ENCODE results near the gene XXYLT1.

Gene XXYLT1

GRCh38 chr3:195178124-195178910 lies 92.6 kb downstream of the XXYLT1 start:
- no peak for TF ChIP-seq EZH2phosphoT487 (conservative IDR thresholded peaks at IDR 0.05; ENCODE audit: low read length)
- no peak for TF ChIP-seq CTCF (IDR thresholded peaks at IDR 0.05; ENCODE audit: insufficient read depth, low read length, poor library complexity, severe bottlenecking)
- Histone ChIP-seq H3K4me3 (ENCODE audit: insufficient read depth, low read length, poor library complexity, severe bottlenecking) (no peak overlapping the region), H2AFZ (ENCODE audit: low read depth, low read length, severe bottlenecking) (no peak overlapping the region), H4K20me1 (ENCODE audit: low read depth, low read length) (0 out of 2 replicates have a peak, but pooled peaks cover 8% of the 10 kb centered on the region), H3K27ac (ENCODE audit: low read depth, low read length) (no peak overlapping the region), H3K27me3 (ENCODE audit: low read length) (no peaks in the 10 kb centered on the region), H3K9me2 (replicated peaks; ENCODE audit: insufficient read depth, low read length) (no peaks in the 10 kb centered on the region), H3F3A (ENCODE audit: insufficient read depth) (no peaks in the 10 kb centered on the region), H3K36me3 (ENCODE audit: low read length) (no peaks in the 10 kb centered on the region), H3K9me3 (ENCODE audit: insufficient read depth, low read length) (no peaks in the 10 kb centered on the region), H3K9ac (ENCODE audit: low read length) (no peak overlapping the region), H3K79me2 (ENCODE audit: insufficient read depth, low read length) (no peaks in the 10 kb centered on the region), H3K4me2 (ENCODE audit: low read depth, low read length, poor library complexity, severe bottlenecking) (no peak overlapping the region)

GRCh38 chr3:195177422-195178123 lies 93.4 kb downstream of the XXYLT1 start:
- no peak for TF ChIP-seq CTCF (IDR thresholded peaks at IDR 0.05; ENCODE audit: insufficient read depth, low read length, poor library complexity, severe bottlenecking)
- no peak for TF ChIP-seq EZH2phosphoT487 (conservative IDR thresholded peaks at IDR 0.05; ENCODE audit: low read length)
- Histone ChIP-seq H3K9me3 (ENCODE audit: insufficient read depth, low read length) (no peaks in the 10 kb centered on the region), H3K4me3 (ENCODE audit: insufficient read depth, low read length, poor library complexity, severe bottlenecking) (no peak overlapping the region), H2AFZ (ENCODE audit: low read depth, low read length, severe bottlenecking) (no peak overlapping the region), H3K27me3 (ENCODE audit: low read length) (no peaks in the 10 kb centered on the region), H3K27ac (ENCODE audit: low read depth, low read length) (no peak overlapping the region), H4K20me1 (ENCODE audit: low read depth, low read length) (0 out of 2 replicates have a peak, but pooled peaks cover 3% of the 10 kb centered on the region), H3K9ac (ENCODE audit: low read length) (no peak overlapping the region), H3F3A (ENCODE audit: insufficient read depth) (no peaks in the 10 kb centered on the region), H3K4me2 (ENCODE audit: low read depth, low read length, poor library complexity, severe bottlenecking) (no peak overlapping the region), H3K36me3 (ENCODE audit: low read length) (no peaks in the 10 kb centered on the region), H3K79me2 (ENCODE audit: insufficient read depth, low read length) (no peaks in the 10 kb centered on the region), H3K9me2 (replicated peaks; ENCODE audit: insufficient read depth, low read length) (no peaks in the 10 kb centered on the region)

GRCh38 chr3:195176776-195177175 lies 94.2 kb downstream of the XXYLT1 start:
- Histone ChIP-seq H3K4me2 (ENCODE audit: low read depth, low read length, poor library complexity, severe bottlenecking) (no peak overlapping the region), H3F3A (ENCODE audit: insufficient read depth) (no peaks in the 10 kb centered on the region), H3K36me3 (ENCODE audit: low read length) (no peaks in the 10 kb centered on the region), H3K9me3 (ENCODE audit: insufficient read depth, low read length) (no peaks in the 10 kb centered on the region), H3K79me2 (ENCODE audit: insufficient read depth, low read length) (no peaks in the 10 kb centered on the region), H3K9ac (ENCODE audit: low read length) (no peak overlapping the region), H3K9me2 (replicated peaks; ENCODE audit: insufficient read depth, low read length) (no peaks in the 10 kb centered on the region), H4K20me1 (ENCODE audit: low read depth, low read length) (no peaks in the 10 kb centered on the region), H2AFZ (ENCODE audit: low read depth, low read length, severe bottlenecking) (no peak overlapping the region), H3K4me3 (ENCODE audit: insufficient read depth, low read length, poor library complexity, severe bottlenecking) (no peak overlapping the region), H3K27ac (ENCODE audit: low read depth, low read length) (no peak overlapping the region), H3K27me3 (ENCODE audit: low read length) (no peaks in the 10 kb centered on the region)
- no peak for TF ChIP-seq CTCF (IDR thresholded peaks at IDR 0.05; ENCODE audit: insufficient read depth, low read length, poor library complexity, severe bottlenecking)
- TF ChIP-seq EZH2phosphoT487 (conservative IDR thresholded peaks at IDR 0.05; ENCODE audit: low read length), result no peak

Measured in SU-DHL-6 (cell line).